SK-N-SH (cell line): ENCODE measurements around the gene SNED1. TPM values are rescaled to one million over a fixed set of nuclear protein-coding genes. Genes with fewer than 3 reads are reported as not detected.

ENCODE experiments used
- CTCF ChIA-PET: fragments of 300-600, 350-600 bp; formaldehyde crosslinking; extraction: SDS; loops from one replicate; lab custom pipeline; 2021; lab: Yijun Ruan, JAX
- POLR2A ChIA-PET: fragments of 350-600 bp; sonication (Branson Sonifier 250); formaldehyde crosslinking; extraction: SDS; loops from one replicate; lab custom pipeline; 2020; ENCODE audit warnings: antibody characterized with exemption, inconsistent platforms; lab: Yijun Ruan, JAX
- DNase-seq: peaks from one replicate; pipeline ENCODE4 v3.0.0; 2012
- H2AFZ ChIP-seq: fragments of 200-600 bp; sonication (generic); 2 replicates; pipeline ENCODE4 v1.8.1; 2016; ENCODE audit warnings: antibody characterized with exemption, mild to moderate bottlenecking, low read depth
- H3F3A ChIP-seq: fragments of 200-600 bp; sonication (generic); replicated peaks from 2 replicates; pipeline ENCODE3; 2016; ENCODE audit warnings: antibody characterized with exemption, mild to moderate bottlenecking; ENCODE audit not compliant: insufficient read depth
- H3K27ac ChIP-seq, 2 experiments: fragments of 200-500 bp in 1 of 2; fragments of 200-600 bp in 1 of 2; sonication (Bioruptor generic) in 1 of 2; sonication (generic), shearing (Covaris generic) in 1 of 2; 2 replicates each; pipeline versions ENCODE4 v1.5.1 to v1.6.1; 2014 to 2016; ENCODE audit warnings: low read depth in 2 of 2, inconsistent platforms in 1 of 2, low read length in 1 of 2, mild to moderate bottlenecking in 1 of 2, mixed read lengths in 1 of 2
- H3K27me3 ChIP-seq: fragments of 200-600 bp; sonication (generic), shearing (Covaris generic); 2 replicates; pipeline ENCODE4 v1.6.1; 2016; ENCODE audit warnings: mixed run types; ENCODE audit not compliant: insufficient read depth
- H3K36me3 ChIP-seq, 2 experiments: fragments of 200-500 bp in 1 of 2; fragments of 200-600 bp in 1 of 2; sonication (Bioruptor generic) in 1 of 2; sonication (generic) in 1 of 2; replicated peaks in 1 of 2; 2 replicates each; pipeline versions ENCODE3 to v1.5.1; 2014 to 2016; ENCODE audit warnings: low read length in 1 of 2, mild to moderate bottlenecking in 1 of 2; ENCODE audit not compliant: insufficient read depth in 2 of 2, control insufficient read depth in 1 of 2
- H3K4me1 ChIP-seq, 2 experiments: fragments of 200-500 bp in 1 of 2; fragments of 200-600 bp in 1 of 2; sonication (Bioruptor generic) in 1 of 2; sonication (generic), shearing (Covaris generic) in 1 of 2; 2 replicates each; pipeline versions ENCODE4 v1.5.1 to v1.6.1; 2014 to 2016; ENCODE audit warnings: low read depth in 1 of 2, low read length in 1 of 2, mixed run types in 1 of 2; ENCODE audit not compliant: insufficient read depth in 2 of 2, control insufficient read depth in 1 of 2
- H3K4me2 ChIP-seq: fragments of 200-600 bp; sonication (generic), shearing (Covaris generic); 2 replicates; pipeline ENCODE4 v1.6.1; 2017; ENCODE audit warnings: mixed run types
- H3K4me3 ChIP-seq, 2 experiments: fragments of 200-500 bp in 1 of 2; fragments of 200-600 bp in 1 of 2; sonication (Bioruptor generic) in 1 of 2; sonication (generic), shearing (Covaris generic) in 1 of 2; 2 replicates each; pipeline versions ENCODE4 v1.5.1 to v1.8.1; 2014 to 2016; ENCODE audit warnings: low read depth in 2 of 2, inconsistent platforms in 1 of 2, low read length in 1 of 2, mild to moderate bottlenecking in 1 of 2, mixed read lengths in 1 of 2, moderate library complexity in 1 of 2
- H3K79me2 ChIP-seq: fragments of 200-600 bp; sonication (generic); 2 replicates; pipeline ENCODE4 v1.8.1; 2017; ENCODE audit warnings: mild to moderate bottlenecking; ENCODE audit not compliant: insufficient read depth
- H3K9ac ChIP-seq: fragments of 200-600 bp; sonication (generic); 2 replicates; pipeline ENCODE4 v1.6.1; 2017; ENCODE audit warnings: mixed run types
- H3K9me2 ChIP-seq: fragments of 200-600 bp; sonication (generic); 2 replicates; pipeline ENCODE4 v1.6.1; 2017; ENCODE audit warnings: mixed run types
- H3K9me3 ChIP-seq: fragments of 200-600 bp; sonication (generic); 2 replicates; pipeline ENCODE4 v1.6.1; 2017; ENCODE audit warnings: mixed run types, mild to moderate bottlenecking, moderate library complexity
- H4K20me1 ChIP-seq: fragments of 200-600 bp; sonication (generic); 2 replicates; pipeline ENCODE4 v1.6.1; 2017; ENCODE audit warnings: mild to moderate bottlenecking, mixed run types; ENCODE audit not compliant: insufficient read depth
- CHD2 ChIP-seq: fragments of 150-350 bp; IDR thresholded peaks from 2 replicates; pipeline ENCODE4 v1.6.1; 2018; ENCODE audit warnings: low read length; ENCODE audit not compliant: partially characterized antibody
- ELF1 ChIP-seq: IDR thresholded peaks from 2 replicates; pipeline ENCODE4 v1.4.0; 2012
- FOXJ3 ChIP-seq: sonication (generic); formaldehyde crosslinking; IDR thresholded peaks from 2 replicates; pipeline ENCODE4 v1.5.1; 2020; ENCODE audit warnings: mild to moderate bottlenecking, missing genetic modification reagents
- GABPA ChIP-seq: IDR thresholded peaks from 2 replicates; pipeline ENCODE4 v1.4.0; 2012; ENCODE audit warnings: low read depth, mild to moderate bottlenecking
- JUND ChIP-seq: IDR thresholded peaks from 2 replicates; pipeline ENCODE4 v1.4.0; 2012
- MAX ChIP-seq: IDR thresholded peaks from 2 replicates; pipeline ENCODE4 v1.4.0; 2012; ENCODE audit warnings: low read depth
- MXI1 ChIP-seq: IDR thresholded peaks from 2 replicates; pipeline ENCODE4 v1.6.1; 2012; ENCODE audit warnings: mild to moderate bottlenecking, low read depth, low read length, improper control_type of control experiment
- PBX3 ChIP-seq: IDR thresholded peaks from 2 replicates; pipeline ENCODE4; 2012
- REST ChIP-seq: IDR thresholded peaks from 2 replicates; pipeline ENCODE4 v1.6.1; 2012; ENCODE audit warnings: mild to moderate bottlenecking, low read depth, low read length, moderate library complexity
- RFX5 ChIP-seq: IDR thresholded peaks from 2 replicates; pipeline ENCODE4 v1.6.1; 2012; ENCODE audit warnings: mild to moderate bottlenecking, improper control_type of control experiment, low read length
- RXRA ChIP-seq: IDR thresholded peaks from 2 replicates; pipeline ENCODE4 v1.4.0; 2012; ENCODE audit warnings: low read depth, mild to moderate bottlenecking, borderline replicate concordance
- SIN3A ChIP-seq: IDR thresholded peaks from 2 replicates; pipeline ENCODE4 v1.6.1; 2012; ENCODE audit warnings: low read depth, mild to moderate bottlenecking, low read length, moderate library complexity, borderline replicate concordance
- SMC3 ChIP-seq: IDR thresholded peaks from 2 replicates; pipeline ENCODE4 v1.6.1; 2012; ENCODE audit warnings: low read depth, low read length, improper control_type of control experiment
- TCF12 ChIP-seq: IDR thresholded peaks from 2 replicates; pipeline ENCODE4 v1.4.0; 2012
- USF1 ChIP-seq: IDR thresholded peaks from 2 replicates; pipeline ENCODE4 v1.4.0; 2012; ENCODE audit warnings: low read depth, borderline replicate concordance
- YY1 ChIP-seq: IDR thresholded peaks from 2 replicates; pipeline ENCODE4 v1.4.0; 2012; ENCODE audit warnings: low read depth, mild to moderate bottlenecking
- WGBS: methylation state at CpG from one replicate; pipeline ENCODE4 v1.1.6; 2017; ENCODE audit warnings: low lambda C conversion rate; 5-methylcytosine and 5-hydroxymethylcytosine counted together
- polyA plus RNA-seq, 3 experiments: library from polyadenylated mRNA; depleted of rRNA; stranded (reverse); fragments of >200 nt; gene quantifications; 2 replicates each; pipeline ENCODE4 v1.2.3, GENCODE V29; 2012

The SNED1 gene
- polyA plus RNA-seq, 1 of the 3 experiments (the other 2 are of a cell fraction), result 0.03 TPM

GRCh38 chr2:241040081-241040803 is 41.8 kb downstream of the SNED1 start:
- Histone ChIP-seq H3K9ac (no peak overlapping the region), H3K4me3 (no peak overlapping the region), H3K4me1 (no peaks in the 10 kb centered on the region), H3K9me3 (no peaks in the 10 kb centered on the region), H4K20me1 (no peaks in the 10 kb centered on the region), H3K36me3 (no peaks in the 10 kb centered on the region), H3K79me2 (no peaks in the 10 kb centered on the region), H3K9me2 (no peaks in the 10 kb centered on the region), H2AFZ (no peak overlapping the region), H3K4me2 (no peak overlapping the region), H3K27ac (no peak overlapping the region), H3K27me3 (no peaks in the 10 kb centered on the region)
- WGBS, result 78% methylated on average over 10 of the region's 13 CpGs
- CTCF ChIA-PET, result no interaction called here
- TF ChIP-seq SMC3, result no peak
- TF ChIP-seq RFX5, result no peak
- TF ChIP-seq ELF1, result no peak
- TF ChIP-seq, all 33 proteins: peak for 0
- no peaks in the 10 kb centered on the region for H3F3A ChIP-seq
- POLR2A ChIA-PET, result no interaction called here
- DNase-seq, result no peak

- no peak overlapping the region for H3K4me2 ChIP-seq
- H3K9ac ChIP-seq, result no peak overlapping the region
- no peaks in the 10 kb centered on the region for H3F3A ChIP-seq
- no peaks in the 10 kb centered on the region for H3K9me2 ChIP-seq
- CTCF ChIA-PET, result no interaction called here
- H3K4me1 ChIP-seq, result no peaks in the 10 kb centered on the region
- no peak for TF ChIP-seq GABPA
- no peak for TF ChIP-seq SIN3A
- H3K36me3 ChIP-seq, result no peaks in the 10 kb centered on the region
- H3K79me2 ChIP-seq, result no peaks in the 10 kb centered on the region
- no peaks in the 10 kb centered on the region for H3K9me3 ChIP-seq
- no peaks in the 10 kb centered on the region for H3K27me3 ChIP-seq
- H4K20me1 ChIP-seq, result no peaks in the 10 kb centered on the region
- 68% methylated on average over 5 of the region's 5 CpGs for WGBS
- H3K4me3 ChIP-seq, result no peak overlapping the region
- no peak overlapping the region for H3K27ac ChIP-seq
- DNase-seq, result no peak
- no peak overlapping the region for H2AFZ ChIP-seq
- POLR2A ChIA-PET, result no interaction called here
Measured at GRCh38 chr2:241041589-241042158, 43.3 kb downstream of the SNED1 start.

GRCh38 chr2:241043581-241043980 is 45.2 kb downstream of the SNED1 start:
- no peak overlapping the region for H3K4me3 ChIP-seq
- H3K4me1 ChIP-seq, result no peaks in the 10 kb centered on the region
- H3K9ac ChIP-seq, result no peak overlapping the region
- H4K20me1 ChIP-seq, result no peaks in the 10 kb centered on the region
- H3K9me2 ChIP-seq, result no peaks in the 10 kb centered on the region
- H2AFZ ChIP-seq, result no peak overlapping the region
- no peak overlapping the region for H3K27ac ChIP-seq
- DNase-seq, result no peak
- no peaks in the 10 kb centered on the region for H3K79me2 ChIP-seq
- H3K4me2 ChIP-seq, result no peak overlapping the region
- CTCF ChIA-PET, result interaction anchor here (1.0 kb wide), 1 partner anchor 35 kb away, joined by 3 read pairs; no protein-coding TSS in a partner anchor
- no peaks in the 10 kb centered on the region for H3K36me3 ChIP-seq
- H3K9me3 ChIP-seq, result no peaks in the 10 kb centered on the region
- H3K27me3 ChIP-seq, result no peaks in the 10 kb centered on the region
- POLR2A ChIA-PET, result no interaction called here
- no peaks in the 10 kb centered on the region for H3F3A ChIP-seq
- TF ChIP-seq MAX (no peak), MXI1 (no peak), USF1 (no peak), REST (no peak), CHD2 (no peak), FOXJ3 (CRISPR knock-in tag) (no peak), JUND (no peak), PBX3 (no peak), RXRA (no peak), TCF12 (no peak), RFX5 (no peak), YY1 (no peak)
